Activated B cell treated with CpG ODN at 0.5 μM for 24 hours (primary cell): ENCODE measurements around the gene EVC. TPM values are rescaled to one million over a fixed set of nuclear protein-coding genes. Genes with fewer than 3 reads are reported as not detected.

Experiments used
- ATAC-seq: fragments of 200-7000 bp; cut with Tn5 transposase; one replicate; pipeline ENCODE4 v1.10.0; 2021; ENCODE audit warnings: low read depth, mild to moderate bottlenecking, moderate library complexity
- CTCF ChIA-PET: fragments of 350-600 bp; sonication (Branson Sonifier 250); formaldehyde crosslinking; loops from one replicate; lab custom pipeline; 2021; ENCODE audit warnings: antibody characterized with exemption; lab: Charles Lee
- POLR2A ChIA-PET: fragments of 350-600 bp; sonication (Branson Sonifier 250); formaldehyde crosslinking; loops from one replicate; lab custom pipeline; 2021; ENCODE audit warnings: antibody characterized with exemption; lab: Charles Lee
- DNase-seq: peaks from one replicate; pipeline ENCODE4 v3.0.0; 2022
- H3K27ac Mint-ChIP-seq: one replicate; pipeline ENCODE4 v1.8.0; 2020; ENCODE audit warnings: mixed read lengths
- H3K27me3 Mint-ChIP-seq: one replicate; pipeline ENCODE4 v1.8.0; 2021; ENCODE audit warnings: mixed read lengths
- H3K36me3 Mint-ChIP-seq: one replicate; pipeline ENCODE4 v1.8.0; 2021; ENCODE audit warnings: low read depth, mixed read lengths
- H3K4me1 Mint-ChIP-seq: one replicate; pipeline ENCODE4 v1.8.0; 2021; ENCODE audit warnings: mixed read lengths
- H3K4me3 Mint-ChIP-seq: one replicate; pipeline ENCODE4 v1.8.0; 2020; ENCODE audit warnings: mild to moderate bottlenecking, mixed read lengths
- H3K9me3 Mint-ChIP-seq: one replicate; pipeline ENCODE4 v1.8.0; 2020; ENCODE audit warnings: mixed read lengths
- intact Hi-C: fragments of 100-400 bp; cut with micrococcal nuclease; formaldehyde crosslinking; loops from one replicate; pipeline ENCODE4 v1.15.1; 2024
- total RNA-seq: library from RNA; stranded (reverse); gene quantifications from 2 replicates; pipeline ENCODE4 v1.2.3, GENCODE V29; 2022
- TF ChIP-seq, protein P1 (sequence below): fragments of 200-600 bp; IDR thresholded peaks from one replicate; pipeline ENCODE4 v1.8.0; 2022; ENCODE audit warnings: antibody characterized with exemption, mild to moderate bottlenecking

Gene EVC
- total RNA-seq, 1 donor from 2014 or later = 0.16 TPM

DNA sequence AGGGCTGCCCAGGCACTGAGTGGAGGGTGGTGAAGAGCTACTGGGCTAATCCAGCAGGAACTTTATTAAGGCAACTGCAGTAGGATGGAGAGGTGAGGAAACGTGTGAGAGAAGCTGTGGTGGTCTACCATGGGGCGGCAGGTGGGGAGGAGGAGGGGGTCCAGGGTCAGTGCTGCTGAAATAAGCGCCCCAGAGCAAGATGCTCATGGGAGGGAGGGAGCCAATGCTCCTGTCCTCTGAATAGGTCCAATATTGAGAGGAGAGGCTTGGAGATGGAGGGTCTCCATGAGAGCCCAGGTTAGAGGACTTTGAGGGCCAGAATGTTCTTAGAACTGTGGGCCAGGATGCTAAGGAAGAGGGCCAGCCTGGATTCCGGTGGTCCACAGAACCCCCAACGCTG is 35.2 kb downstream of the EVC start:
- TF ChIP-seq, protein P1, sequence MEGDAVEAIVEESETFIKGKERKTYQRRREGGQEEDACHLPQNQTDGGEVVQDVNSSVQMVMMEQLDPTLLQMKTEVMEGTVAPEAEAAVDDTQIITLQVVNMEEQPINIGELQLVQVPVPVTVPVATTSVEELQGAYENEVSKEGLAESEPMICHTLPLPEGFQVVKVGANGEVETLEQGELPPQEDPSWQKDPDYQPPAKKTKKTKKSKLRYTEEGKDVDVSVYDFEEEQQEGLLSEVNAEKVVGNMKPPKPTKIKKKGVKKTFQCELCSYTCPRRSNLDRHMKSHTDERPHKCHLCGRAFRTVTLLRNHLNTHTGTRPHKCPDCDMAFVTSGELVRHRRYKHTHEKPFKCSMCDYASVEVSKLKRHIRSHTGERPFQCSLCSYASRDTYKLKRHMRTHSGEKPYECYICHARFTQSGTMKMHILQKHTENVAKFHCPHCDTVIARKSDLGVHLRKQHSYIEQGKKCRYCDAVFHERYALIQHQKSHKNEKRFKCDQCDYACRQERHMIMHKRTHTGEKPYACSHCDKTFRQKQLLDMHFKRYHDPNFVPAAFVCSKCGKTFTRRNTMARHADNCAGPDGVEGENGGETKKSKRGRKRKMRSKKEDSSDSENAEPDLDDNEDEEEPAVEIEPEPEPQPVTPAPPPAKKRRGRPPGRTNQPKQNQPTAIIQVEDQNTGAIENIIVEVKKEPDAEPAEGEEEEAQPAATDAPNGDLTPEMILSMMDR = no peak
- H3K4me1 Mint-ChIP-seq = no peaks in the 10 kb centered on the region
- no peaks in the 10 kb centered on the region for H3K36me3 Mint-ChIP-seq
- ChIA-PET CTCF (no interaction called here), POLR2A (no interaction called here)
- intact Hi-C loops = no loop called here
- H3K4me3 Mint-ChIP-seq = no peak overlapping the region
- DNase-seq (no peak), ATAC-seq (no peak)
- no peak overlapping the region for H3K27ac Mint-ChIP-seq
- H3K27me3 Mint-ChIP-seq = no peaks in the 10 kb centered on the region
- no peaks in the 10 kb centered on the region for H3K9me3 Mint-ChIP-seq

DNA sequence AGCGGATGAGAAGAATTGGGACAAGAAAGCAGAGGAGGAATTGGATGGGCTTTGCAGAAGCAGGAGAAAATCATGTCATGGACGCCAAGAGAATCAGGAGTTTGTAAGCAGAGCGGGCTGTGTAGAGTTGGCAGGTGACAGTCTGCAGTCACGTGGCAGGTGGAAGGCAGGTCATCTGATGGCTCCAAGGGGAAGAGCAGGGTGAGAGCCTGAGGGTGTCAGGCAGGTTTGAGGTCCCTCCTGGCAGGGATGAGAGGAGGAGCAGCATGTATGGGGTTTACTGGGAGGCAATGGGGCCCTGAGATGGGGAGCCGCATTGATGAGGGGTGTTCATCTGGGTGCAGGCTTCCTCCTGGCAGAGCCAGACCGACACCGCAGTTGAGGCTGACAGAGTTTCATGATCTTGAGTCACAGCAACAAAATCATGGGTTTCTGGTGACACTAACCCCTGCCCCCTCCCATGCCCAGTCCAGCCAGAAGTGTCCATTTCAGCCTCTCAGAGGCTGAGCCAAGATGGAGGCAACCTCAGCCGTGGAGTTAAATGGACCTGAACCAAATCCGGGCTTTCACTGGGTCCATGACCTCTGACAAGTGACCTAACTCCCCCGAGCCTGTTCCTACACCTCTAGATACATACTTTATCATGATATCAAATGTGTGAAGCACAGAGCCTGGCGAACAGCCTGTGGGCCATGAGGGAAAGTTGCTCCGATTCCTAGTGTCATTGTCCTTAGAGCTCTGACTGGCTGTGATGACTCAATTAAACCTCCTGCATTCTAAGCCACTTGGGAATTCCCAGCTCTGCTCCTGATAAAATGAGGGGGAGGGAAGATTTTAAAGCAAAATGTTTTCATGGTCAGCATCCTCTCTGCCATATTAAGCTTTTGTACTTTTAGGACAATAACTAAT is 36.1 kb downstream of the EVC start:
- ATAC-seq = no peak
- no peak overlapping the region for H3K4me3 Mint-ChIP-seq
- no peaks in the 10 kb centered on the region for H3K9me3 Mint-ChIP-seq
- ChIA-PET POLR2A (no interaction called here), CTCF (no interaction called here)
- DNase-seq = no peak
- H3K27ac Mint-ChIP-seq = no peak overlapping the region
- TF ChIP-seq, protein P1 = no peak
- no peaks in the 10 kb centered on the region for H3K36me3 Mint-ChIP-seq
- no peaks in the 10 kb centered on the region for H3K27me3 Mint-ChIP-seq
- no peaks in the 10 kb centered on the region for H3K4me1 Mint-ChIP-seq
- intact Hi-C loops = no loop called here

DNA sequence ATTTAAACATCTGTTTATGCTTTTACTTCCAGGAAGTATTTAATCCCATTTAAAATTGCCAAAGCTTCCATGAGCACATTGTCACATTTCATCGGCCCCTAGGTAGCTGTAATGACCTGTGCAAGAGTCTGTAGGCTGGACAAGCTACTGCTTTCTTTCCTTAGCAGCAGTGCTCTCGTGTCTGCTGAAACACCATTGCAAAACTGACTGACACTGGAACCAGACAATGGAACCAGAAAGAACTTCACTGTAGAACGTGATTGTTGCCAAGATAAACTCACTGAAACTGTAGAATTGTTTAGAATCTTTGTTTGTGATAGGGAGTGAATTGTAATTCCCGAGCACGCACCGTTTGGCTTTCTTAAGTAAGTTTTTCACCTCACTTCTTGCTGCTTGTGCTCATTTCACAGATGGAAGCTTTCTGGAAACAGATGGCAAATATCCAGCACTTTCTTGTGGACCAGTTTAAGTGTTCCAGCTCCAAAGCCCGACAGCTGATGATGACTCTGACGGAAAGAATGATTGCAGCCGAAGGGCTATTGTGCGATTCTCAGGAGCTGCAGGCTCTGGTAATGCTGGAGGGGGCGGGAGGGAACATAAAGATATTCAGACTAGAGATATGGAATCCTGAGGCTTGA is 36.9 kb downstream of the EVC start:
- no peaks in the 10 kb centered on the region for H3K9me3 Mint-ChIP-seq
- H3K27ac Mint-ChIP-seq = no peak overlapping the region
- TF ChIP-seq, protein P1 = no peak
- no peak for DNase-seq
- POLR2A ChIA-PET = no interaction called here
- no peaks in the 10 kb centered on the region for H3K4me1 Mint-ChIP-seq
- H3K36me3 Mint-ChIP-seq = no peaks in the 10 kb centered on the region
- H3K4me3 Mint-ChIP-seq = no peak overlapping the region
- no peaks in the 10 kb centered on the region for H3K27me3 Mint-ChIP-seq
- no peak for ATAC-seq
- CTCF ChIA-PET = no interaction called here
- intact Hi-C loops = no loop called here

DNA sequence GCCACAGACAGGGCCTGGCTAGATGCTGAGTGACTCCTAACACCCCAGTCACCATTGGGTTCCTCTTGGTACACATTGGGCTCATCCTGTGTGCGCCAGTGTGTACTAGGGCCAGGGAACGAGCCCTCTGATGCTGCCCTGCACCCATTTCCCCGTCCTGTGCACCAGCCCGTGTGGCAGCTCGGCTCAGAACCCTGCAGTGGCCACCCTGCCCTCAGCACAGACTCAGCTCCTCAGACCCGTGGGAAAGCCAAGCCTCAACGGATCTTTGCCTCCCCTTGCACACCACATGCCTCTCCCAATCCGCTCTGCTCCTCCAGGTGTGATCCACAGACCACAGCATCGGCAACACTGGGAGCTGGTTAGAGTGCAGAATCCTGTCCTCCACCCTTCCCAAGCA is 38.6 kb downstream of the EVC start:
- Mint-ChIP-seq H3K27ac (no peak overlapping the region), H3K4me1 (no peaks in the 10 kb centered on the region), H3K9me3 (no peaks in the 10 kb centered on the region), H3K36me3 (no peaks in the 10 kb centered on the region), H3K27me3 (no peaks in the 10 kb centered on the region), H3K4me3 (no peak overlapping the region)
- intact Hi-C loops = no loop called here
- POLR2A ChIA-PET = no interaction called here
- CTCF ChIA-PET = no interaction called here
- no peak for ATAC-seq
- TF ChIP-seq, protein P1 = no peak
- DNase-seq = no peak
